Right lobe of liver (tissue), 6 donors: ENCODE measurements around the gene CACNA1S. TPM values are rescaled to one million over a fixed set of nuclear protein-coding genes. Genes with fewer than 3 reads are reported as not detected.
A peak's percentile ranks its signal among the peaks of the same experiment; 100 is the strongest.

ENCODE experiments used
- ATAC-seq, 4 donors: fragments of 200-7000 bp; cut with Tn5 transposase; one replicate each; pipeline ENCODE4 v1.9.1; 2020; ENCODE audit warnings: mild to moderate bottlenecking in 4 of 4, moderate library complexity in 4 of 4
- DNase-seq, 3 donors: peaks; one replicate each; pipeline ENCODE4 v3.0.0-alpha.2; 2020
- H3K27ac ChIP-seq, 3 donors: fragments of 200-600 bp; one replicate each; pipeline ENCODE4 v1.8.0; 2022
- H3K27me3 ChIP-seq, 2 donors: fragments of 200-600 bp; one replicate each; pipeline ENCODE4 v1.8.0; 2022
- H3K36me3 ChIP-seq, 4 donors: fragments of 200-600 bp; sonication (generic) in 1 of 4; one replicate each; pipeline versions ENCODE4 v1.5.1 to v1.8.0; 2017 to 2022; ENCODE audit warnings: control low read depth in 1 of 4
- H3K4me1 ChIP-seq, 4 donors: fragments of 200-600 bp; sonication (generic) in 1 of 4; one replicate each; pipeline versions ENCODE4 v1.5.1 to v1.8.0; 2017 to 2022; ENCODE audit warnings: control low read depth in 1 of 4
- H3K4me3 ChIP-seq, 3 donors: fragments of 200-600 bp; one replicate each; pipeline ENCODE4 v1.8.0; 2022
- H3K9me3 ChIP-seq, 4 donors: fragments of 200-600 bp; sonication (generic) in 1 of 4; one replicate each; pipeline versions ENCODE4 v1.5.1 to v1.8.0; 2017 to 2022; ENCODE audit warnings: control low read depth in 1 of 4
- CTCF ChIP-seq, 4 donors: fragments of 200-600 bp in 3 of 4; fragments of 450-650 bp in 1 of 4; IDR thresholded peaks; one replicate each; pipeline versions ENCODE4 v1.5.1 to v1.8.0; 2016 to 2022; ENCODE audit warnings: antibody characterized with exemption in 4 of 4, mild to moderate bottlenecking in 2 of 4
- POLR2A ChIP-seq: fragments of 450-650 bp; IDR thresholded peaks from one replicate; pipeline ENCODE4 v1.6.1; 2017; ENCODE audit warnings: antibody characterized with exemption, mild to moderate bottlenecking
- WGBS: methylation state at CpG from one replicate; pipeline ENCODE4 v1.1.6; 2018; ENCODE audit warnings: low coverage, low lambda C conversion rate; ENCODE audit not compliant: insufficient coverage; ENCODE audit errors: missing lambda C conversion rate; 5-methylcytosine and 5-hydroxymethylcytosine counted together
- intact Hi-C, 2 donors: fragments of 100-400 bp; cut with DNase I; formaldehyde crosslinking; loops; one replicate each; pipeline versions ENCODE4 v1.11.2 to v1.14.1; 2022
- total RNA-seq, 6 experiments: library from RNA; depleted of rRNA in 2 of 6; stranded (reverse); fragments of >200 nt in 2 of 6; fragmentation: NEBNext Ultra II Directional in 3 of 6; extraction: Animal tissue kit (Norgen Biotek cat#: 25700) in 3 of 6; gene quantifications; one replicate each; pipeline versions ENCODE4 v1.1.0 to v1.2.4, GENCODE V29; 2016 to 2023
- donor health status: DM: no; HTN: yes; CAD: no.
- donor health status: DM: no; HTN: no; CAD: no.
- donor health status: DM: no; HTN: no; CAD: no.
- donor health status: DM: no; HTN: yes; CAD: no.
- donor health status: DM: no; HTN: yes; CAD: no.

Gene CACNA1S
- total RNA-seq, 6 experiments from 2014 or later: 0.12 TPM; not detected in 5

- Histone ChIP-seq H3K4me1 (no peaks in the 10 kb centered on the region), H3K9me3 (no peaks in the 10 kb centered on the region), H3K36me3 (no peaks in the 10 kb centered on the region), H3K27ac (no peak overlapping the region), H3K27me3 (no peaks in the 10 kb centered on the region), H3K4me3 (no peak overlapping the region)
- intact Hi-C loops: no loop called here
- 60% methylated on average over 1 of the region's 4 CpGs for WGBS
- no peak for DNase-seq
- no peak for TF ChIP-seq CTCF (IDR thresholded peaks at IDR 0.05)
- TF ChIP-seq POLR2A: no peak
- no peak for ATAC-seq
Measured at GRCh38 chr1:201034671-201035070, 77.6 kb downstream of the CACNA1S start.

- no peak for ATAC-seq
- Histone ChIP-seq H3K4me1 (peaks cover 0 to 13% (median 1%) of the 10 kb centered on the region in 4 donors), H3K27ac (no peak overlapping the region), H3K36me3 (no peaks in the 10 kb centered on the region), H3K9me3 (no peaks in the 10 kb centered on the region), H3K27me3 (no peaks in the 10 kb centered on the region), H3K4me3 (no peak overlapping the region)
- TF ChIP-seq POLR2A: no peak
- TF ChIP-seq CTCF (IDR thresholded peaks at IDR 0.05): no peak
- no peak for DNase-seq
- 100% methylated on average over 1 of the region's 1 CpG for WGBS
- intact Hi-C loops: no loop called here
Measured at GRCh38 chr1:201032408-201032807, 79.8 kb downstream of the CACNA1S start.

GRCh38 chr1:201028461-201028889, 83.8 kb downstream of the CACNA1S start:
- ATAC-seq (peak; percentile 61 to 82 (median 74)), DNase-seq (peak in 1 of 3 donors; percentile 67)
- Histone ChIP-seq H3K27ac (peak overlapping the region in 2 of 3 donors; percentile 4 to 21), H3K36me3 (no peaks in the 10 kb centered on the region), H3K9me3 (no peaks in the 10 kb centered on the region), H3K4me1 (peaks cover 0 to 16% (median 1%) of the 10 kb centered on the region in 4 donors), H3K27me3 (no peaks in the 10 kb centered on the region), H3K4me3 (no peak overlapping the region)
- 39% methylated on average over 6 of the region's 7 CpGs for WGBS
- no peak for TF ChIP-seq CTCF (IDR thresholded peaks at IDR 0.05)
- TF ChIP-seq POLR2A: no peak
- intact Hi-C loops: no loop called here

GRCh38 chr1:201026836-201027235, 85.4 kb downstream of the CACNA1S start:
- no peak for ATAC-seq
- no peak for DNase-seq
- intact Hi-C loops: no loop called here
- Histone ChIP-seq H3K9me3 (no peaks in the 10 kb centered on the region), H3K36me3 (no peaks in the 10 kb centered on the region), H3K27me3 (no peaks in the 10 kb centered on the region), H3K4me1 (peaks cover 0 to 22% (median 1%) of the 10 kb centered on the region in 4 donors), H3K4me3 (no peak overlapping the region), H3K27ac (no peak overlapping the region)
- WGBS: 22% methylated on average over 3 of the region's 3 CpGs
- TF ChIP-seq POLR2A: no peak
- TF ChIP-seq CTCF (IDR thresholded peaks at IDR 0.05): no peak

GRCh38 chr1:201026234-201026633, 86.0 kb downstream of the CACNA1S start:
- intact Hi-C loops: no loop called here
- no peak overlapping the region for H3K27ac ChIP-seq
- H3K36me3 ChIP-seq: no peaks in the 10 kb centered on the region
- TF ChIP-seq CTCF (IDR thresholded peaks at IDR 0.05) (no peak), POLR2A (no peak)
- WGBS: 55% methylated on average over 2 of the region's 3 CpGs
- H3K27me3 ChIP-seq: no peaks in the 10 kb centered on the region
- DNase-seq: no peak
- H3K9me3 ChIP-seq: no peaks in the 10 kb centered on the region
- H3K4me3 ChIP-seq: no peak overlapping the region
- ATAC-seq: no peak
- H3K4me1 ChIP-seq: peaks cover 0 to 22% (median 1%) of the 10 kb centered on the region in 4 donors
